Epithelial cell of esophagus (primary cell): ENCODE measurements around the gene ADAM23.
A peak's percentile ranks its signal among the peaks of the same experiment; 100 is the strongest.

Experiments
- DNase-seq: peaks from one replicate; pipeline ENCODE4 v3.0.0; 2010; ENCODE audit warnings: low read depth
- H3K4me3 ChIP-seq: 2 replicates; pipeline ENCODE4 v1.5.1; 2011; ENCODE audit warnings: mild to moderate bottlenecking, low read length, control low read depth
- TF ChIP-seq, protein P1 (sequence below): IDR thresholded peaks from 2 replicates; pipeline ENCODE4 v1.5.1; 2011; ENCODE audit warnings: low read depth, mild to moderate bottlenecking, low read length, control low read depth, inconsistent platforms; ENCODE audit not compliant: insufficient read depth; ENCODE audit errors: missing control alignments

The ADAM23 gene

DNA sequence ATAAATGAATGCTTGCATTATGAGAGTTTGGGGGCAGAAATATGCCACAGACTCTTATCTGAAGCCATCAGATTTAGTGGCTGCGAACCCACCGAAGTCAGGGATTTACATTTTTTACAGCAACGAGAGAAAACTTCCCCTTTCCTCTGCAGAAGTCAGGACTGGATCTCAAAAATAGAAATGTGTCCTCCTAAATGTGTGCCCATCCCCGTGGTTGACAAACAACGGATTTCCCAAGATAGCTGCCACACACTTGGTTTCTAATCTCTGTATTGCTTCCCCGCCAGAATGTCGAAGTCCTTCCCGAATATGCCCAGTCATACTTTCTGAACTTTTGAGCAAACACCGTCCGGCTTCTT is 879 bp upstream of the ADAM23 start:
- no peak for DNase-seq
- H3K4me3 ChIP-seq, result no peak overlapping the region
- TF ChIP-seq, protein P1, sequence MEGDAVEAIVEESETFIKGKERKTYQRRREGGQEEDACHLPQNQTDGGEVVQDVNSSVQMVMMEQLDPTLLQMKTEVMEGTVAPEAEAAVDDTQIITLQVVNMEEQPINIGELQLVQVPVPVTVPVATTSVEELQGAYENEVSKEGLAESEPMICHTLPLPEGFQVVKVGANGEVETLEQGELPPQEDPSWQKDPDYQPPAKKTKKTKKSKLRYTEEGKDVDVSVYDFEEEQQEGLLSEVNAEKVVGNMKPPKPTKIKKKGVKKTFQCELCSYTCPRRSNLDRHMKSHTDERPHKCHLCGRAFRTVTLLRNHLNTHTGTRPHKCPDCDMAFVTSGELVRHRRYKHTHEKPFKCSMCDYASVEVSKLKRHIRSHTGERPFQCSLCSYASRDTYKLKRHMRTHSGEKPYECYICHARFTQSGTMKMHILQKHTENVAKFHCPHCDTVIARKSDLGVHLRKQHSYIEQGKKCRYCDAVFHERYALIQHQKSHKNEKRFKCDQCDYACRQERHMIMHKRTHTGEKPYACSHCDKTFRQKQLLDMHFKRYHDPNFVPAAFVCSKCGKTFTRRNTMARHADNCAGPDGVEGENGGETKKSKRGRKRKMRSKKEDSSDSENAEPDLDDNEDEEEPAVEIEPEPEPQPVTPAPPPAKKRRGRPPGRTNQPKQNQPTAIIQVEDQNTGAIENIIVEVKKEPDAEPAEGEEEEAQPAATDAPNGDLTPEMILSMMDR, result no peak

DNA sequence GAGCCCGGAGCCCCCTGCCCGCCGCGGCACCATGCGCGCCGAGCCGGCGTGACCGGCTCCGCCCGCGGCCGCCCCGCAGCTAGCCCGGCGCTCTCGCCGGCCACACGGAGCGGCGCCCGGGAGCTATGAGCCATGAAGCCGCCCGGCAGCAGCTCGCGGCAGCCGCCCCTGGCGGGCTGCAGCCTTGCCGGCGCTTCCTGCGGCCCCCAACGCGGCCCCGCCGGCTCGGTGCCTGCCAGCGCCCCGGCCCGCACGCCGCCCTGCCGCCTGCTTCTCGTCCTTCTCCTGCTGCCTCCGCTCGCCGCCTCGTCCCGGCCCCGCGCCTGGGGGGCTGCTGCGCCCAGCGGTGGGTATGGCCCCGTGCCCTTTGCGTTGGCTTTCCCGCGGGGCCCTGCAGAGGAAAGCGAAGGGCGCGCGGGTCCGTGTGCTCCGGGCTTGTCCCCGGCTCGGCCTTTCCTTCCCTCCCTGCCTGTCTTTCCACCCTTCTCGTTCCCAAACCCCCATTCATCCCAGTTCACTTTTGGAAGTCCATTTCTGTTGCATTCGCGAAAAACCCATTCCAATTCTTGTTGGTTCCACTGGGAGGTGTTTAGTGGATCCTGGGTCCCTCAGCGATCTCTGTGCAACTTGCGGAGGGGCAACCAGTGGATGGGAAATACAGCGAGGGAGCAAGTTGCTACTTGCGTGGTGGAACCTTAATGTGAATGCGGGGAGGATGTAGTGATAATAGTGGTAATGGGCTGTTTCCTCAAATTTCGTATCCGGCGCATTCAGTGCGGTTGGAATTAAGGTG is 599 bp downstream of the ADAM23 start:
- peak; percentile 16 for DNase-seq
- no peak overlapping the region for H3K4me3 ChIP-seq
- TF ChIP-seq, protein P1, result no peak

DNA sequence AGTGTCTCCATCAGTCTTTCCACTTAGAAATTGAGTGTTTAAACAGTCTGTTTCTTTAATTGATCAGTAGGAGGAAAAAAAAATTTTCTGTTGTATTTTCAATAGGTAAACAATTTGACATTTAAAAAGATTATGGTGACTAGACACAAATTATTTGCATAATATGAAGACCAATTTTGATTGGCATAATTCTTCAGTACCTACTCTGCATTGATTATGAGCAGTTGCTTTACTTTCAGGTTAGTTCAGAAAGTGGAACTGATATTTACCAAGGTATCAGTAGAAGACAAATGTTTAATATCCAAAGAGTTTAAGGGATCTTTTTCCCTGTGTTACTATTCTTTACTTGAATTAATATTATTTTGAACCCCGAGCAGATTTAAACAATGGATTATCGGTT is 2.6 kb downstream of the ADAM23 start:
- TF ChIP-seq, protein P1, result no peak
- no peak overlapping the region for H3K4me3 ChIP-seq
- no peak for DNase-seq

DNA sequence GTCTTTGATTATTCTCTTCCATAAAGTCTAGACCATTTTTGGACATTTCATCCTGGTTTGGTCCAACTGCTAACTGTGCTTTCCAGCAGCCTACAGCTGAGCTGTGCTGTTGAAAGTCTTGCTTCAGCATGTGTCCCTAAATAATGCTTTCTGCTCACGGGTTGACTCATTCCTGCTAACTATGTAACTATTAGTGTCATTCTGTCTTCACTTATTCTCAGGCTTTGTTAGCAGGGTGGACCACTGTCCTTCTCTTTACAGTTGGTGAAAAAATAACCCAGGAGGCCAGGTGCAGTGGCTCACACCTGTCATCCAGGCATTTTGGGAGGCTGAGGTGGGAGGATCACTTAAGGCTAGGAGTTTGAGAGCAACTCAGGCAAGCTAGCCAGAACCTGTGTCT is 8.9 kb downstream of the ADAM23 start:
- TF ChIP-seq, protein P1, result no peak
- no peak overlapping the region for H3K4me3 ChIP-seq
- DNase-seq, result peak; percentile 15

DNA sequence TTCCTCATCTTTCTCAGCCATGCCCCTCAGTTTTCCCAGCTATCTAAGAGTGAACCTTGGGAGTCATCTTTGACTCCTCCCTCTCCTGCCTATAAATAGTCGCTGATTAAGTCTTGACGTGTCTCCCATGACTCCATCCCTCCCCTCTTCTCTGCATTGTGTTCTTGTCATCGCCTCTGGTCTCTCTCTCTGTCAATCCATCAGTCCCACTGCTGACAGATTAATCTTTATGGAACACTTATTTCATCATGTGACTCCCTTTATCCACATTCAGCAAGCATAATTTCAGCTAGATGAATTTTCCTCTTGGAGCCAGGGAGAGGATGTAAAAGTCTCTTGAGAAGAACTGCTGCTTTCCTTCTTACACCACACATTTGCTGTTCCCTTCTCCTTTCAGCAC is 9.4 kb downstream of the ADAM23 start:
- H3K4me3 ChIP-seq, result no peak overlapping the region
- TF ChIP-seq, protein P1, result no peak
- peak; percentile 50 for DNase-seq

DNA sequence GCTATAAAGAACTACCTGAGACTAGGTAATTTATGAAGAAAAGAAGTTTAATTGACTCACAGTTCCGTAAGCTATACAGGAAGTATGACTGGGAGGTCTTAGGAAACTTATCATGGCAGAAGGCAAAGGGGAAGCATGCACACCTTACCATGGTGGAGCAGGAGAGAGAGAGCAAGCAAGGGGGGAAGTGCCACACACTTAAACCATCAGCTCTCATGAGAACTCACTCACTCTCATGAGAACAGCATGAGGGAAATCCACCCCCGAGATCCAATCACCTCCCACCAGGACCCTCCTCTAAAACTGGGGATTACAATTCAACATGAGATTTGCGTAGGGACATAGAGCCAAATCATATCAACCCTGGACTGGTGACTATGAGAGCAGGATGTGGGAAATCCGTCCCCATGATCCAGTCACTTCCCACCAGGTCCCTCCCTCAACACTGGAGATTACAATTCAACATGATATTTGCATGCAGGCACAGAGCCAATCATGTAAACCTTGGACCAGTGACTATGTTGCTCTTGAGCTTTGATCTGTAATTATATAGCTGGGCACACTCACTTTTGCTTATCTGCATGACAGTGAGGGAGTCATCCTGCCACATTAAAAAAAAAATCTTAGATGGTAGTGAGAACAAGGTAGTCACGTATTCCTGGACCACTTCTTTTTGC is 12.9 kb downstream of the ADAM23 start:
- no peak overlapping the region for H3K4me3 ChIP-seq
- DNase-seq, result no peak
- TF ChIP-seq, protein P1, result no peak

DNA sequence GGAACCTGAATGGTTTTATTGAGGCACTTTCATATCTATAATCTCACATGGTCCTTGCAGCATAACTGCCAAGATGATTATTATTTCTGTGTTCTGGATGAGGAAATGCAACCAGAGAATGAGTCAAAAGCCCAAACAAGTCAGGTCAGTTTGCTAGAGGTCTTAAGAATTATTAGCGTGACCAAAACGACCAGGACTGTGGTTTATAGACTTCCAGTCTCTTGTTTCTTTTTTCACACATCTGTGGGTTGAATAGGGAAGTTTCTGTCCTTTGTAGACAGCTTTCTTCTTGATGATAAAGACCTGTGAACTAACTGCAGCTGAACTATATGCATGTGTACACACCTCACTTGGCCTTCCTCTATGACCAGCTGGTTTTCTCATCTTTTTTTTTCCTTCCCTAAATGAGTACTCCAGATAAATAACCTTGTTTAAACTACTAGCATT is 13.9 kb downstream of the ADAM23 start:
- TF ChIP-seq, protein P1, result no peak
- DNase-seq, result peak; percentile 75

More for the DNA sequence above, 13.9 kb downstream of the ADAM23 start:
- no peak overlapping the region for H3K4me3 ChIP-seq
